Osteoblast (primary cell): ENCODE measurements around the gene LHX4. TPM values are rescaled to one million over a fixed set of nuclear protein-coding genes. Genes with fewer than 3 reads are reported as not detected.
A peak's percentile ranks its signal among the peaks of the same experiment; 100 is the strongest.

Source experiments
- DNase-seq: peaks from one replicate; pipeline ENCODE4 v3.0.0; 2011; ENCODE audit warnings: low spot score, mixed read lengths; ENCODE audit not compliant: insufficient read length; ENCODE audit errors: missing footprints
- H2AFZ ChIP-seq: 2 replicates; pipeline ENCODE4 v1.6.0; 2011; ENCODE audit warnings: mild to moderate bottlenecking, low read length
- H3K27ac ChIP-seq: 2 replicates; pipeline ENCODE4 v1.5.1; 2011; ENCODE audit warnings: mild to moderate bottlenecking, low read depth, low read length, moderate library complexity
- H3K27me3 ChIP-seq: 2 replicates; pipeline ENCODE4 v1.6.0; 2012; ENCODE audit warnings: mild to moderate bottlenecking, control low read depth, inconsistent platforms, low read length, moderate library complexity; ENCODE audit not compliant: insufficient read depth
- H3K36me3 ChIP-seq: 2 replicates; pipeline ENCODE4 v1.5.1; 2011; ENCODE audit warnings: mild to moderate bottlenecking, low read length, control low read depth, moderate library complexity; ENCODE audit not compliant: insufficient read depth
- H3K4me1 ChIP-seq: 2 replicates; pipeline ENCODE4 v1.5.1; 2011; ENCODE audit warnings: mild to moderate bottlenecking, low read length, control low read depth, moderate library complexity; ENCODE audit not compliant: insufficient read depth
- H3K4me2 ChIP-seq: 2 replicates; pipeline ENCODE4 v1.6.0; 2011; ENCODE audit warnings: mild to moderate bottlenecking, low read length; ENCODE audit not compliant: insufficient read depth
- H3K4me3 ChIP-seq: fragments of 200-600 bp; sonication (generic); 3 replicates; pipeline ENCODE4 v1.5.1; 2012; ENCODE audit warnings: mild to moderate bottlenecking, low read length, inconsistent platforms; ENCODE audit not compliant: insufficient read depth
- H3K79me2 ChIP-seq: 2 replicates; pipeline ENCODE4 v1.6.0; 2012; ENCODE audit warnings: mild to moderate bottlenecking, low read length, control low read depth, inconsistent platforms; ENCODE audit not compliant: insufficient read depth
- H3K9me3 ChIP-seq: 2 replicates; pipeline ENCODE4 v1.5.1; 2011; ENCODE audit warnings: low read depth, low read length, control low read depth
- H4K20me1 ChIP-seq: 2 replicates; pipeline ENCODE4 v1.6.0; 2012; ENCODE audit warnings: mild to moderate bottlenecking, low read length, control low read depth; ENCODE audit not compliant: insufficient read depth
- total RNA-seq: library from RNA; depleted of rRNA; stranded (reverse); fragments of >200 nt; gene quantifications from 2 replicates; pipeline ENCODE4 v1.2.3, GENCODE V29; 2012
- TF ChIP-seq, protein P1 (sequence below): IDR thresholded peaks from 2 replicates; pipeline ENCODE4 v1.5.1; 2011; ENCODE audit warnings: mild to moderate bottlenecking, low read depth, low read length, moderate library complexity; ENCODE audit errors: extremely low read depth

Gene LHX4
- total RNA-seq, 1 donor, result not detected

- TF ChIP-seq, protein P1, sequence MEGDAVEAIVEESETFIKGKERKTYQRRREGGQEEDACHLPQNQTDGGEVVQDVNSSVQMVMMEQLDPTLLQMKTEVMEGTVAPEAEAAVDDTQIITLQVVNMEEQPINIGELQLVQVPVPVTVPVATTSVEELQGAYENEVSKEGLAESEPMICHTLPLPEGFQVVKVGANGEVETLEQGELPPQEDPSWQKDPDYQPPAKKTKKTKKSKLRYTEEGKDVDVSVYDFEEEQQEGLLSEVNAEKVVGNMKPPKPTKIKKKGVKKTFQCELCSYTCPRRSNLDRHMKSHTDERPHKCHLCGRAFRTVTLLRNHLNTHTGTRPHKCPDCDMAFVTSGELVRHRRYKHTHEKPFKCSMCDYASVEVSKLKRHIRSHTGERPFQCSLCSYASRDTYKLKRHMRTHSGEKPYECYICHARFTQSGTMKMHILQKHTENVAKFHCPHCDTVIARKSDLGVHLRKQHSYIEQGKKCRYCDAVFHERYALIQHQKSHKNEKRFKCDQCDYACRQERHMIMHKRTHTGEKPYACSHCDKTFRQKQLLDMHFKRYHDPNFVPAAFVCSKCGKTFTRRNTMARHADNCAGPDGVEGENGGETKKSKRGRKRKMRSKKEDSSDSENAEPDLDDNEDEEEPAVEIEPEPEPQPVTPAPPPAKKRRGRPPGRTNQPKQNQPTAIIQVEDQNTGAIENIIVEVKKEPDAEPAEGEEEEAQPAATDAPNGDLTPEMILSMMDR, result no peak
- no peak overlapping the region for H3K4me2 ChIP-seq
- no peaks in the 10 kb centered on the region for H3K36me3 ChIP-seq
- no peaks in the 10 kb centered on the region for H3K79me2 ChIP-seq
- DNase-seq, result no peak
- no peak overlapping the region for H3K27ac ChIP-seq
- H3K4me3 ChIP-seq, result no peak overlapping the region
- H3K27me3 ChIP-seq, result no peaks in the 10 kb centered on the region
- peaks cover 8% of the 10 kb centered on the region for H3K4me1 ChIP-seq
- no peaks in the 10 kb centered on the region for H4K20me1 ChIP-seq
- H3K9me3 ChIP-seq, result no peaks in the 10 kb centered on the region
- no peak overlapping the region for H2AFZ ChIP-seq
These were observed 65.9 kb downstream of the LHX4 start for GRCh38 chr1:180295999-180296398.

DNA sequence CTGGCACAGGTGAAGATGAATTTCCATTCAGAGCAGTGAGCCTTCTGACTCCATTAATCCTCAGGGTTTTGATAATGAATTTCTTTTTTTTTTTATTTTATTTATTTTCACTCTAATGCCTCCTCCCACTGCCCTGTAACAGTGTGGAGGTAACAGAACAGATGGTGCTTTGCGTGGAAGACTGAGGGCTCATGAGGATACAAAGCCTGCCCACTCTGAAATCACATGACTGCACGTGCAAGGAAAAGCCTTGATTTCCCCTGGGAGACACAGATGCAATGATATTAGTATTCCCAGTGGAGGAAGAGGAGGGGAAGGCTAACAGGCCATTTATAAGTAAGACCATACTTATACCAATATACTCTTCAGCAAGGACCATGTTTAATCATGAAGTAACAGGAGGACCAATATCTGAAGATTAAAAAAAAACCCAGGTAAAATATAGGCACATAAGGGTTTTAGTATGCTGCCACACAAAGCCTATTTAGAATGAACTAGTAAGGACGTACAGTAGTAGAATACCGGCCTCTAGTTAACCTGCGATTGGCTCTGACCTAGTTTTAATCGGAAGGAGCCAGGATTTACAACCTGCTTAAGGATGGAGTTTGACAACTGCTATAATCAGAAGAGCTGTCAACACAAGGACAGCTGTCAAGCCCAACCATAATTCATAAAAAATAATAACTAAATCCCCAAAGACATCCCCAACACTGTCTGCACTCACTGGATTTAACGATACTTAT lies 69.6 kb downstream of the LHX4 start:
- H3K4me3 ChIP-seq, result no peak overlapping the region
- DNase-seq, result no peak
- H3K9me3 ChIP-seq, result no peaks in the 10 kb centered on the region
- peaks cover 3% of the 10 kb centered on the region for H4K20me1 ChIP-seq
- H3K79me2 ChIP-seq, result no peaks in the 10 kb centered on the region
- H3K4me2 ChIP-seq, result no peak overlapping the region
- H2AFZ ChIP-seq, result no peak overlapping the region
- TF ChIP-seq, protein P1, result no peak
- H3K36me3 ChIP-seq, result no peaks in the 10 kb centered on the region
- no peak overlapping the region for H3K27ac ChIP-seq
- no peaks in the 10 kb centered on the region for H3K27me3 ChIP-seq
- H3K4me1 ChIP-seq, result peaks cover 8% of the 10 kb centered on the region

GRCh38 chr1:180301135-180301742 lies 71.2 kb downstream of the LHX4 start:
- no peak overlapping the region for H3K27ac ChIP-seq
- peaks cover 8% of the 10 kb centered on the region for H3K4me1 ChIP-seq
- peaks cover 3% of the 10 kb centered on the region for H4K20me1 ChIP-seq
- TF ChIP-seq, protein P1, result no peak
- H3K27me3 ChIP-seq, result no peaks in the 10 kb centered on the region
- H3K79me2 ChIP-seq, result no peaks in the 10 kb centered on the region
- no peak overlapping the region for H3K4me2 ChIP-seq
- no peak for DNase-seq
- H3K4me3 ChIP-seq, result no peak overlapping the region
- H3K36me3 ChIP-seq, result no peaks in the 10 kb centered on the region
- H3K9me3 ChIP-seq, result no peaks in the 10 kb centered on the region
- H2AFZ ChIP-seq, result no peak overlapping the region

DNA sequence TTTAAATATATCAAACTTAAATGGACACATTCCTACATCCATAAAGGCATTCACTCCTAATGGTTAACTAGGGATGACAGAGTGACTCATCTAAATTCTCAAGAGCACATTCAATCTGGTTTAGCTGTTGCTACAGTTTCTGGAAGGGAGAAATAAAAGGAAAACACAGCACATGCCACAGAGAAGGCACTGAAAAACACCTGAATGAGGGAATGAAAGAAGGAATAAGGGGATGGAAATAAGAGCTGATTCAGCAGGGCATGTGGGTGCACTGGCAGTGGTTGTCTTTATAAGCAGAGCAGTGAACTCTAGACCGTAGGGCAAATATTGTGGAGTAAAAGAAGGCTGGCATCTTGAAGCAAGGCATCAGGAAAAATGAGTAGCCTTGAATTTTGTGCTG lies 79.3 kb downstream of the LHX4 start:
- peak; percentile 53 for DNase-seq
- Histone ChIP-seq H3K79me2 (no peaks in the 10 kb centered on the region), H3K4me2 (peak overlapping the region; percentile 68), H3K9me3 (no peaks in the 10 kb centered on the region), H3K4me1 (peaks cover 23% of the 10 kb centered on the region), H2AFZ (no peak overlapping the region), H3K36me3 (no peaks in the 10 kb centered on the region), H3K4me3 (peak overlapping the region; percentile 35), H4K20me1 (peaks cover 3% of the 10 kb centered on the region), H3K27ac (peak overlapping the region; percentile 84), H3K27me3 (no peaks in the 10 kb centered on the region)
- TF ChIP-seq, protein P1, result no peak
